ENCODE measurements around the gene ATG10.
"Not testable (repeated sequence)": the region's sequence is repeated elsewhere in the genome, so short reads cannot be mapped to it uniquely, and the experiment has no call there.

Gene ATG10

GRCh38 chr5:82054004-82054710 is 82.3 kb downstream of the ATG10 start:
- no peak for DNase-seq (ENCODE audit: low read depth in 2 of 2)

- no peak for DNase-seq (ENCODE audit: low read depth in 2 of 2)
Observed at GRCh38 chr5:82057051-82057450, 85.2 kb downstream of the ATG10 start.

DNA sequence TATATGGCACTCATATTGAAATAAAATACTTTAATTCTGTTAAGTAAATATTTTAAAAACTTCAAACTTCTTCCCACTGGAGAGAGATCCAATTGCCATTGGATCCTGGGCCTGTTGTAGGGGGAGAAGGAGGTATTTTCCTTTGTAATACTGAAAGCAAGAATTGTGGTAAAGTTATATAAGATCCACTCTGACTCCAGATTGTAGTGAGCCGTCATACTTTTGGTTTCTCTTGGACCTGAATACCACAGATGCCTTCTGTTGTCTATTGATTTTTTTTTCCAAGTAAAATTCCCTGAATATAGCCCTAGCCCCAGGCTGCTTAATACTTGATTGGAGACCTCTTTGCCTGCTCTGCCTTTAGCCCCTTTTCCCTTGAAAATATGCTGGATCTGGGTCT is 86.9 kb downstream of the ATG10 start:
- no peak for DNase-seq (ENCODE audit: low read depth in 2 of 2)

DNA sequence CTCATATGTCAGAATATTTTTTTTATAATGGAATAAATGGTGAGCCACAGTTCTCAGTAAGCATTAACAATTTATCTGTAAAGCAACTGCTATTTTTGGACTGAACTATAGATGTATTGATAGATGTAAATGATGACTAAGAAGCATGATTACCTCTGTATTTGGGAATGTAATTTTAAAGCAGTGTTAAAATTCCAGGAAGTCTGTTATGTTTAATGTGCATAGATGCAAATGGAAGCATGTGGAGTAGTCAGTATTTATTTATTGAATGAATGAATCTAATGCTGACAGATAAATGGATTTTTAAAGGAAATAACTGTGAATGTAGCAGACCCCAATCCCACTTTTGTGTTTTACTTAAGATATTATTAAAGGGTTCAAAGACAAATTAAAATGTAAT is 95.0 kb downstream of the ATG10 start:
- DNase-seq (ENCODE audit: low read depth in 2 of 2), result no peak

DNA sequence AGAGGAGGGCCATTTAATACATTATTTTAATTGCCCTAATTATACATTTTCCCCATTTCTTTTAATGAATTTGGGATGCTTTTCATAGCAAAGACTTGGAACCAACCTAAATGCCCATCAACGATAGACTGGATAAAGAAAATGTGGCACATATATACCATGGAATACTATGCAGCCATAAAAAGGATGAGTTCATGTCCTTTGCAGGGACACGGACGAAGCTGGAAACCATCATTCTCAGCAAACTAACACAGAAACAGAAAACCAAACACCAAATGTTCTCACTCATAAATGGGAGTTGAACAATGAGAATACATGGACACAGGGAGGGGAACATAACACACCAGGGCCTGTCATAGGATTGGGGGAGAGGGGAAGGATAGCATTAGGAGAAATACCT is 96.2 kb downstream of the ATG10 start:
- DNase-seq (ENCODE audit: low read depth in 2 of 2), result not testable (repeated sequence)

- no peak for DNase-seq (ENCODE audit: low read depth in 2 of 2)
Observed at GRCh38 chr5:82068723-82069122, 96.9 kb downstream of the ATG10 start.

GRCh38 chr5:82072138-82072537 is 100.3 kb downstream of the ATG10 start:
- no peak for DNase-seq (ENCODE audit: low read depth in 2 of 2)

- no peak for DNase-seq (ENCODE audit: low read depth in 2 of 2)
Observed at GRCh38 chr5:82073179-82073578, 101.4 kb downstream of the ATG10 start.

DNA sequence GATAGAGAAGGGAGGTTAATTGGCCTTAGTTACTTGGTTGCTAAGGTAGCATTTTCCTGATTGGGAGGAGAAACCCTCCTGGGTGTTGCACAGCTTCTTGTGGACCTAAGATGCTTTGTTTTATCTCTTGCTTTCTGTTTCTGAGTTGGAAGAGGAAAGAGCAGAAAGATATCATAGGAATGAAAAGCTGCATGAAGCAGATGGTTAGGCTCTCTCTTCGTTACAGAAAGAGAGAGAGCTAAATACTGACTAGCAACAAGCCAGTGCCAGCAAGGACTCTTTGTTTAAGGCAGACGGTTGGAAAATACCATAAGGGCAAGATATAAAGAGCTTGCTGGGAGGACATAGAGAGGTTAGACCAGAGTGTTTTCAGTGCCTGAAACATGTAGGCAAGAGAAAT is 103.1 kb downstream of the ATG10 start:
- DNase-seq (ENCODE audit: low read depth in 2 of 2), result no peak

DNA sequence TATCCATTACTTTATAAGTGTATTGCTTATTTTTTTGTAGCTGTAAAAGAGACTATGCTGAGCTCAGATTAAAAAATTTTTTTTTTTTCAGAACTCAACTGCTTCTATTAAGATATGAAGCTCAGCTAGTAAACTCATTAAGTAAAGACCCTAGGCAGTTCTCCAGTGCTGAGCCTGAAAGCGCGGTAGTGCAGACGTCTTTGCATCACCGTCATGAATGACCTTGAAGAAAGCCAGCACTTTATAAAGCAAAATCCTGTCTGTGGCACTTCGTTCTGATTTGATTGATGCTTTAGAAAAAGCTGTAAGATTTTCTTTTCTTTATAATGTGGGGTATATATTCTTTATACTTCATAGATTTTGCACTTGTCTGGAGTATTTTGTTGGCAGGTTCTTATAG is 105.7 kb downstream of the ATG10 start:
- DNase-seq (ENCODE audit: low read depth in 2 of 2), result no peak

GRCh38 chr5:82091617-82092016 is 119.8 kb downstream of the ATG10 start:
- DNase-seq (ENCODE audit: low read depth in 2 of 2), result no peak

DNA sequence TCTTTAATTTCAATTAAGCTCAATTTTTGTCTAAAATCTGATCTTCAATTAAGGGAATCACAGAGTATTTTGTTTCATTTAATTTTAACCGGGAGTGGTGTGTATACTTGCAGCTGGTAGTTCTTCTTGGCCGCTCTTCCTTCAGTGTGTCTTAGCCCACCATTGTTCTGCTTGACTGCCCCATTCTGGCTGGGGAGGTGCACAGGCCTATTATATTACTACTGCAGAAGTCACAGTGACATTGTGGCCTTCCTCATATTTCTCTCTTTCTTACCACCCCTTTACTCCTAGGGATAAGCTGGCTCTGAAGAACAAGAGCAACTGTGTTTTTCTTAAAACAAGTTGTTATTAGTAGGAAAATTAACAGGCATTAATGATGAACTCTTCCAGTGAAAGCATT is 123.7 kb downstream of the ATG10 start:
- DNase-seq (ENCODE audit: low read depth in 2 of 2), result no peak

GRCh38 chr5:82096249-82096648 is 124.4 kb downstream of the ATG10 start:
- no peak for DNase-seq (ENCODE audit: low read depth in 2 of 2)

DNA sequence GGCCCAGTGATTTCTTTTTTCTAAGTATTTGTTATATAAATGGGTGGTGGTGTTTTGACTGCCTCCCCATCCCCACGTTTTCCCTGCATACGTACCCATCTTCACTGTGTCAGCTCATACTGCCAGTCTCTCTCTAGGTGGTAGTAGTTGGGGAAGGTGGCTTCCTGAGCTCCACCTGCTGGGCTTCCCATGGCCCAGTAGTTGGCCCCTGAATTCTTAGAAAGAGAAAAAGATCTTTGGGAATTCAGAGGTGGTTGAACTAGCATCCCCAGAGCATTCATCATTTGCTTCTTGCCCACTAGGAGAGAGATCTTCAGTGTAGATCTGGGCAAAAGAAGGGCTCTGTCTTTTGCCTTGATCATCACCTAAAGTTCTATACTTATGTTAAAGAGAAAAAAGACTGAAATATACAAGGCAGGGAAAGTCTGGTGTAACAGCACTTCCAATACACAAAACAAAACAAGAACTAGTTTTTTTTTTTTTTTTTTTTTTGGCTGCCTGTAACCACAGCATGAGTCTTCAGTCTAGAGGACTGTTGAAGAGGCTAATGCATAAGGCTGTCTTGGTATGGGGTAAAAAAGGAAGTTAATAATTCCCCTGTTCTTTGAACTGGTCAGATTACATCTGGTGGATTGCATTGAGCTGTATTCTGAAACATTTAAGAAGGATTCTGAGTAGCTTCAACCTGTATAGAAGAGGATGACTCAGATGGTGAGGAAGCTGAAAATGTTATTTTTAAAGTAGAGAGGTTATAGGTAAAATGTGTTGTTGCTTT is 128.7 kb downstream of the ATG10 start:
- DNase-seq (ENCODE audit: low read depth in 2 of 2), result peak in 1 of 2 experiments; percentile 5

DNA sequence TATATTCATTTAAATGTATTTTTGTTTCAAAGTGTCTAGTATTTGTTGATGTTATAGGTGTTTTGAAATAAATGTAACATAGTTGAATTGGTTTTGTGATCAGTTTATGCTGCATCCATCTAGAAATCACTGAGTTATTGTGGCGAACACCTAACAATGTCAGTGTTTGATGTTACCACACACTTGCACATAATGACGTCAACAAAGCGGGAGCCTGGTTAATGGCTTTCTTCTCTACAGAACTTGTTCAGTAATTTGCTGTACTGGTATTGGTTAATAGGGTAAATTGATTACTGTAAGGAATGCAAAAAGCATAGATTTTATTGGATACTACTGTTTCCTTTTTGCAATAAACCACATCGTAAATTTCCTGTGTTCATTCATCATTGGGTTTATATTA is 133.0 kb downstream of the ATG10 start:
- no peak for DNase-seq (ENCODE audit: low read depth in 2 of 2)

DNA sequence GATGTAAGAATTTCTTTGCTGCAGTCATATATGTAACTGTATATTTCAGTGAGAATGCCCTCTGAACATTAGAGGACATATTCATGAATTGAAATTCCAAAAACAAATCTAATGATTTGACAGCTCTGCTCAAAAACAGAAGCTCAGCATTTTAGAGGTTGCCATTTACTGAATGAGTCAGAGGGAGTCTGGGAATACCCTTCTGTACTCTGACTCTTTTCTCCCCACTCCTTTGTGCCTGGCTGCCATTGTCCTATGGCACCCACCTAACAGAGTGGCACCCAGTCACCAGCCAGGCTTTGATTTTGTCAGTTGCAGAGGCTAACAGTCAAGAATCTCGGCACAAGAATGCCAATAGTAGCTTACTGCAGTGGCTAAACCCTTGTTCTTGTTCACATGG is 133.6 kb downstream of the ATG10 start:
- no peak for DNase-seq (ENCODE audit: low read depth in 2 of 2)

GRCh38 chr5:82106207-82106606 is 134.4 kb downstream of the ATG10 start:
- no peak for DNase-seq (ENCODE audit: low read depth in 2 of 2)

GRCh38 chr5:82106756-82107155 is 134.9 kb downstream of the ATG10 start:
- DNase-seq (ENCODE audit: low read depth in 2 of 2), result no peak

DNA sequence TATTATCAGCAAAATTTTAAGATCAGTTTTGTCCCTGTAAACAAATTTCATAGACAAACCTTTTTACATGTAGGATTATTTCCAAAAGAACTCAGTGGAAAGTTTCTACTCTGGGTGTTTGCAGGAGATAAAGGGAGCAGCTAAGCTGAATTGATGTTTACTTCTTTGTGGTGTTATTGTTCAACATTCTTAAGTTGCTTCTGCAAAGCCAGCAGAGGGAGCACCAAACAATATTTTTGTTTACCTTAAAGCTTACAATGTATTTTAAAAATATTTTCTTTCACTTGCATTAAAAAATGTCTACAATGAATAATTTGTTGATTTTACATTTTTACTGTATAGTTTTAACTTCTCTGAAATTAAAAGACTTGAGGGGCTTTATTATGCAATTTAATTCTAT is 135.4 kb downstream of the ATG10 start:
- DNase-seq (ENCODE audit: low read depth in 2 of 2), result no peak

DNA sequence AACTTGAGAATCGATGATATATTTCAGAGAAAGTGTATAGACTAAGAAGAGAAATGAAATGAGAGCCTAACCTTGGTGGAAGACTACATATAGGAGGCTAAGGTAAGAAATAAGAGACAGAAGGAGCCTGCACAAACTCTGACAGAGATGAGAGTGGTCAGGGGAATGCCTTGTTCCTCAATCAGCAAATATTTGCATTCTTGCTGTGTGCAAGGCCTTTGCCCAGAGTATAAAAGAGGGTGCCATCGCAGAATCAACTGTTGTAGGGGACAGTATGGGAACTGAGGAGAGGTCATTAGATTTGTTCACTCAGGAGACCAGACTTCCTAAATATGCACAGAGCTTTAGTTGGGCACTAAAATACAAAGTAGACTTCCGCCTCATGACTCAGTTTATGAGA is 137.2 kb downstream of the ATG10 start:
- DNase-seq (ENCODE audit: low read depth in 2 of 2), result no peak

GRCh38 chr5:82109915-82110314 is 138.1 kb downstream of the ATG10 start:
- DNase-seq (ENCODE audit: low read depth in 2 of 2), result not testable (repeated sequence)

GRCh38 chr5:82111191-82111590 is 139.4 kb downstream of the ATG10 start:
- no peak for DNase-seq (ENCODE audit: low read depth in 2 of 2)

DNA sequence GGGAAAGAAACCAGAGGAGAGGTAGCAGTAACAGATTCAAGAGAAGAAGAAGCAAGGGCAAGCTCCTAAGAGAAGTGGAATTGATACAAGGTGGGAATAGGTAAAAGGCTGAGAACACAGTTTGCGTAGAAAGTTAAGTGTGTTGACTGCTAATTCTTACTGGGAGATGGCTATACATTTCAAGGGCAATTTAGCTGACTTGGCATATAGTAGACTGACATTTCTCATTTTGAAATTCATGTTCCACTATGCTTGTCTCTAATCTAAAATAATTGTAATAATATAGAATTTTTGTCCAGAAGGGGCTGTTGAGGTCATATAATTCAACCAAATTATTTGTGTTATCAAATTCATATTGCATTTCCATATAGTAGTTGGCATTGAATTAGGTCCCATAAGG is 144.0 kb downstream of the ATG10 start:
- no peak for DNase-seq (ENCODE audit: low read depth in 2 of 2)

Measured in fibroblast of skin of left biceps (primary cell).